GM12801 (cell line): Measurements from ENCODE around the gene CYP2D6.
A peak's percentile ranks its signal among the peaks of the same experiment; 100 is the strongest.

Source experiments
- CTCF ChIP-seq: IDR thresholded peaks from one replicate; pipeline ENCODE4 v1.5.1; 2011; ENCODE audit warnings: control low read depth; ENCODE audit not compliant: insufficient read length; ENCODE audit errors: extremely low read depth

CYP2D6 gene

GRCh38 chr22:42172773-42173172, 42.2 kb upstream of the CYP2D6 start:
- TF ChIP-seq CTCF: no peak

GRCh38 chr22:42171946-42172719, 41.5 kb upstream of the CYP2D6 start:
- TF ChIP-seq CTCF: no peak

GRCh38 chr22:42171417-42171816, 40.8 kb upstream of the CYP2D6 start:
- TF ChIP-seq CTCF: no peak

- TF ChIP-seq CTCF: no peak
Measured at GRCh38 chr22:42170946-42171345, 40.3 kb upstream of the CYP2D6 start.

- TF ChIP-seq CTCF: peak; percentile 98
Measured at GRCh38 chr22:42169055-42169469, 38.5 kb upstream of the CYP2D6 start.

GRCh38 chr22:42168476-42168875, 37.9 kb upstream of the CYP2D6 start:
- no peak for TF ChIP-seq CTCF

- TF ChIP-seq CTCF: no peak
Measured at GRCh38 chr22:42167066-42167465, 36.5 kb upstream of the CYP2D6 start.
